ENCODE data around the gene PIPOX. TPM values are rescaled to one million over a fixed set of nuclear protein-coding genes. Genes with fewer than 3 reads are reported as not detected.

PIPOX gene
- total and polyA plus RNA-seq, 9 of the 15 experiments (the other 6 are each of a cell fraction or from before 2014, with no cell fraction given), result 0.15 to 2.2 (median 0.58) TPM; not detected in 2

- TF ChIP-seq ESRRA (IDR thresholded peaks at IDR 0.05; ENCODE audit: borderline replicate concordance, low read depth) (no peak), TEAD2 (tag; IDR thresholded peaks at IDR 0.05) (no peak), USF2 (CRISPR knock-in tag; IDR thresholded peaks at IDR 0.05) (no peak), RNF2 (IDR thresholded peaks at IDR 0.05) (no peak), ZNF324 (CRISPR knock-in tag; IDR thresholded peaks at IDR 0.05) (no peak), MTA1 (IDR thresholded peaks at IDR 0.05; ENCODE audit: borderline replicate concordance) (no peak), MAFK (IDR thresholded peaks at IDR 0.05; ENCODE audit: low read length) (no peak), EZH2 (IDR thresholded peaks at IDR 0.05; ENCODE audit: borderline replicate concordance, low read depth, low read length) (no peak), BRF1 (IDR thresholded peaks at IDR 0.05; ENCODE audit: borderline replicate concordance, extremely low read depth, insufficient read length) (no peak)
These were observed 14.4 kb downstream of the PIPOX start (continued) for GRCh38 chr17:29057361-29057760.

GRCh38 chr17:29058391-29058790 lies 15.4 kb downstream of the PIPOX start:
- no peak overlapping the region for H3K9ac ChIP-seq (ENCODE audit: insufficient read depth in 1 of 2, low read depth in 2 of 2, low read length in 2 of 2)
- intact Hi-C loops (cut with micrococcal nuclease) (no loop called here), in situ Hi-C loops (cut with MboI) (no loop called here)
- H2AFZ ChIP-seq (ENCODE audit: low read depth, low read length), result no peak overlapping the region
- TF ChIP-seq TGIF2 (CRISPR knock-in tag; IDR thresholded peaks at IDR 0.05), result no peak
- no peak for TF ChIP-seq NBN (IDR thresholded peaks at IDR 0.05; ENCODE audit: low read depth)
- TF ChIP-seq MYC (IDR thresholded peaks at IDR 0.05; ENCODE audit: low read depth, low read length), result no peak
- TF ChIP-seq MYC (CRISPR knock-in tag; IDR thresholded peaks at IDR 0.05; ENCODE audit: borderline replicate concordance, low read depth), result no peak
- no peak for TF ChIP-seq KLF10 (CRISPR knock-in tag; IDR thresholded peaks at IDR 0.05)
- TF ChIP-seq TRIM24 (IDR thresholded peaks at IDR 0.05), result no peak
- no peak for TF ChIP-seq ZBTB12 (CRISPR knock-in tag; IDR thresholded peaks at IDR 0.05)
- TF ChIP-seq SETDB1 (IDR thresholded peaks at IDR 0.05; ENCODE audit: low read length), result no peak
- no peak for TF ChIP-seq LCOR (CRISPR knock-in tag; IDR thresholded peaks at IDR 0.05)
- no peak for TF ChIP-seq TCFL5 (CRISPR knock-in tag; conservative IDR thresholded peaks at IDR 0.05)
- CTCF ChIA-PET (ENCODE audit: low intra/inter-chr PET ratio), result no interaction called here
- FAIRE-seq (no peak), DNase-seq (ENCODE audit: extremely low read depth in 1 of 4, low spot score in 3 of 4) (no peak), ATAC-seq (no peak)
- no TSS peak for BruUV-seq (replicated peaks)
- no peaks in the 10 kb centered on the region for H3K79me2 ChIP-seq (ENCODE audit: control insufficient read depth, insufficient read depth, low read length)
- H3K27ac ChIP-seq (ENCODE audit: extremely low read depth, low read depth, low read length), result no peak overlapping the region
- H3K4me1 ChIP-seq (replicated peaks in 1 of 2; ENCODE audit: control insufficient read depth in 2 of 2, insufficient read depth in 2 of 2, low read length in 2 of 2), result peaks cover 2 to 6% of the 10 kb centered on the region in 2 experiments; a peak in 2 of 5 replicates
- peaks cover 8% of the 10 kb centered on the region; the same call in 1 of the 2 replicates for H4K20me1 ChIP-seq (replicated peaks; ENCODE audit: control insufficient read depth, insufficient read depth, low read length)
- no peaks in the 10 kb centered on the region for H3K36me3 ChIP-seq (ENCODE audit: control insufficient read depth, insufficient read depth, low read length)
- H3K4me3 ChIP-seq, result no peak overlapping the region
- H3K27me3 ChIP-seq (ENCODE audit: control insufficient read depth in 2 of 2, insufficient read depth in 2 of 2, low read length in 2 of 2), result peaks cover 22 to 40% of the 10 kb centered on the region in 2 experiments
- no peak overlapping the region for H3K4me2 ChIP-seq (ENCODE audit: insufficient read depth, low read length)
- no peaks in the 10 kb centered on the region for H3K9me3 ChIP-seq (replicated peaks; ENCODE audit: control insufficient read depth, insufficient read depth, low read depth, low read length)
- 16% methylated on average over 3 of the region's 3 CpGs for WGBS (ENCODE audit: insufficient coverage, low coverage, missing lambda C conversion rate)
- no peaks in the 10 kb centered on the region for H3K9me1 ChIP-seq (ENCODE audit: control insufficient read depth, insufficient read depth, low read length)
- POLR2A ChIA-PET, result interaction anchor here (0.6 to 1.4 kb wide), 3 partner anchors 9 to 87 kb away, joined by 3 to 4 read pairs (median 3); no protein-coding TSS in a partner anchor

Measured in K562 (cell line).